OCI-LY7 (cell line): ENCODE data around the gene PAM16.

Source experiments
- CTCF ChIP-seq: fragments of 200-600 bp; sonication (generic); conservative IDR thresholded peaks from 2 replicates; pipeline ENCODE4 v1.5.1; 2014; ENCODE audit warnings: mild to moderate bottlenecking, antibody characterized with exemption, low read length, moderate library complexity, mixed read lengths
- EZH2phosphoT487 ChIP-seq: fragments of 200-600 bp; sonication (generic); IDR thresholded peaks from 2 replicates; pipeline ENCODE4 v1.6.1; 2018; ENCODE audit warnings: low read depth, borderline replicate concordance, mild to moderate bottlenecking, mixed run types, antibody characterized with exemption, low read length, moderate library complexity, mixed read lengths

- no peak for TF ChIP-seq CTCF
- no peak for TF ChIP-seq EZH2phosphoT487
These were observed 31.4 kb downstream of the PAM16 start for GRCh38 chr16:4319454-4320421.
